Prostate gland (tissue), 2 donors: ENCODE measurements around the gene FOXJ3. TPM values are rescaled to one million over a fixed set of nuclear protein-coding genes. Genes with fewer than 3 reads are reported as not detected.

ENCODE experiments used
- DNase-seq: peaks from one replicate; pipeline ENCODE4 v3.0.0-alpha.2; 2019; ENCODE audit warnings: low spot score
- H3K27ac ChIP-seq, 2 donors: fragments of 200-600 bp; sonication (generic); 2 replicates each; pipeline ENCODE4 v1.5.1; 2017 to 2019
- H3K27me3 ChIP-seq: fragments of 200-600 bp; sonication (generic); replicated peaks from 2 replicates; pipeline ENCODE4 v1.5.1; 2019; ENCODE audit not compliant: insufficient read depth
- H3K36me3 ChIP-seq, 2 donors: fragments of 200-600 bp; sonication (generic); 1 replicate in 1 of 2; 2 replicates in 1 of 2; pipeline versions ENCODE4 v1.5.1 to v1.8.1; 2017 to 2019
- H3K4me1 ChIP-seq: fragments of 200-600 bp; sonication (generic); replicated peaks from 2 replicates; pipeline ENCODE4 v1.5.1; 2019
- H3K4me3 ChIP-seq, 2 donors: fragments of 200-600 bp; sonication (generic); 2 replicates each; pipeline ENCODE4 v1.5.1; 2017 to 2019
- H3K9me3 ChIP-seq: fragments of 200-600 bp; sonication (generic); 2 replicates; pipeline ENCODE4 v1.5.1; 2017
- CTCF ChIP-seq, 4 experiments: fragments of 200-600 bp in 2 of 4; fragments of 450-650 bp in 2 of 4; sonication (generic) in 2 of 4; IDR thresholded peaks; 1 replicate in 3 of 4; 2 replicates in 1 of 4; pipeline ENCODE4 v1.5.1; 2016 to 2019; ENCODE audit warnings: antibody characterized with exemption in 4 of 4, mild to moderate bottlenecking in 2 of 4, moderate library complexity in 2 of 4
- POLR2A ChIP-seq: fragments of 450-650 bp; IDR thresholded peaks from one replicate; pipeline ENCODE4 v1.6.1; 2016; ENCODE audit warnings: antibody characterized with exemption, mild to moderate bottlenecking
- POLR2AphosphoS5 ChIP-seq: sonication (generic); formaldehyde crosslinking; IDR thresholded peaks from one replicate; pipeline ENCODE4 v1.6.1; 2017; ENCODE audit warnings: antibody characterized with exemption
- WGBS: methylation state at CpG from one replicate; pipeline ENCODE4 v1.1.5; 2018; 5-methylcytosine and 5-hydroxymethylcytosine counted together
- intact Hi-C: fragments of 100-400 bp; cut with DNase I; formaldehyde crosslinking; loops from one replicate; pipeline ENCODE4 v1.14.2; 2022
- total RNA-seq, 2 donors: library from RNA; depleted of rRNA; stranded (reverse); fragments of >200 nt; gene quantifications; one replicate each; pipeline ENCODE4 v1.1.0, GENCODE V29; 2016

The FOXJ3 gene
- total RNA-seq, 2 donors from 2014 or later: 54.1 to 58.5 TPM

- H3K27ac ChIP-seq: no peak overlapping the region
- no peak for DNase-seq
- intact Hi-C loops: no loop called here
- H3K9me3 ChIP-seq: no peaks in the 10 kb centered on the region
- H3K4me1 ChIP-seq: no peaks in the 10 kb centered on the region
- WGBS: 93% methylated on average over 3 of the region's 3 CpGs
- no peaks in the 10 kb centered on the region for H3K36me3 ChIP-seq
- TF ChIP-seq POLR2AphosphoS5 (no peak), POLR2A (no peak), CTCF (IDR thresholded peaks at IDR 0.05) (no peak)
- H3K27me3 ChIP-seq: no peaks in the 10 kb centered on the region
- no peak overlapping the region for H3K4me3 ChIP-seq
Measured at GRCh38 chr1:42128964-42129363, 206.1 kb downstream of the FOXJ3 start.

- Histone ChIP-seq H3K36me3 (no peaks in the 10 kb centered on the region), H3K27ac (no peak overlapping the region), H3K27me3 (no peaks in the 10 kb centered on the region), H3K4me1 (no peaks in the 10 kb centered on the region), H3K4me3 (no peak overlapping the region), H3K9me3 (no peaks in the 10 kb centered on the region)
- TF ChIP-seq POLR2AphosphoS5: no peak
- TF ChIP-seq CTCF (IDR thresholded peaks at IDR 0.05): no peak
- no peak for TF ChIP-seq POLR2A
- intact Hi-C loops: no loop called here
- no peak for DNase-seq
- WGBS: 63% methylated on average over 2 of the region's 2 CpGs
Measured at GRCh38 chr1:42128499-42128898, 206.5 kb downstream of the FOXJ3 start.

- H3K4me1 ChIP-seq: no peaks in the 10 kb centered on the region
- WGBS: 68% methylated on average over 6 of the region's 6 CpGs
- no peak for TF ChIP-seq CTCF (IDR thresholded peaks at IDR 0.05)
- TF ChIP-seq POLR2A: no peak
- TF ChIP-seq POLR2AphosphoS5: no peak
- no peak overlapping the region for H3K4me3 ChIP-seq
- H3K27me3 ChIP-seq: no peaks in the 10 kb centered on the region
- H3K27ac ChIP-seq: no peak overlapping the region
- intact Hi-C loops: no loop called here
- DNase-seq: no peak
- H3K9me3 ChIP-seq: no peaks in the 10 kb centered on the region
- no peaks in the 10 kb centered on the region for H3K36me3 ChIP-seq
Measured at GRCh38 chr1:42127767-42128166, 207.3 kb downstream of the FOXJ3 start.

Other genes starting within 250 kb of the FOXJ3 start
- not detected for gene GUCA2B, start 181.8 kb downstream of the FOXJ3 start, total RNA-seq
- not detected for gene GUCA2A, start 170.5 kb downstream of the FOXJ3 start, total RNA-seq
- gene RIMKLA, start 45.6 kb upstream of the FOXJ3 start, total RNA-seq: 1 to 10 TPM; 1.4 to 2.3 TPM
- gene ZMYND12, start 120.8 kb upstream of the FOXJ3 start, total RNA-seq: 10 to 100 TPM in 1 of 2 donors, 1 to 10 TPM in 1; 2.0 to 12.7 TPM
- 100 to 1,000 TPM in 1 of 2 donors, 10 to 100 TPM in 1; 71.2 to 101 TPM for gene PPCS, start 121.3 kb upstream of the FOXJ3 start, total RNA-seq
- gene CCDC30, start 128.1 kb upstream of the FOXJ3 start, total RNA-seq: 1 to 10 TPM; 1.8 to 6.2 TPM